Nephron (organoid): ENCODE measurements around the gene PYCR2.

Experiments
- H3K27ac Mint-ChIP-seq, 3 experiments: 2 replicates each; pipeline ENCODE4 v1.8.0; 2020; ENCODE audit warnings: mixed read lengths in 3 of 3, mild to moderate bottlenecking in 2 of 3, moderate library complexity in 1 of 3
- H3K27me3 Mint-ChIP-seq: 2 replicates; pipeline ENCODE4 v1.8.0; 2021; ENCODE audit warnings: low read depth, mild to moderate bottlenecking, moderate library complexity, mixed read lengths
- H3K36me3 Mint-ChIP-seq: 2 replicates; pipeline ENCODE4 v1.8.0; 2020; ENCODE audit warnings: low read depth, mixed read lengths
- H3K4me1 Mint-ChIP-seq: 2 replicates; pipeline ENCODE4 v1.8.0; 2020; ENCODE audit warnings: mixed read lengths
- H3K4me3 Mint-ChIP-seq, 3 experiments: 2 replicates each; pipeline ENCODE4 v1.8.0; 2020; ENCODE audit warnings: mild to moderate bottlenecking in 3 of 3, mixed read lengths in 3 of 3, moderate library complexity in 2 of 3
- H3K9me3 Mint-ChIP-seq: 2 replicates; pipeline ENCODE4 v1.8.0; 2020; ENCODE audit warnings: mixed read lengths
- CTCF ChIP-seq, 3 experiments: fragments of 200-600 bp; sonication (generic); IDR thresholded peaks; one replicate each; pipeline ENCODE4 v1.5.0; 2021; ENCODE audit warnings: antibody characterized with exemption in 3 of 3; ENCODE audit not compliant: unreplicated experiment in 3 of 3

Gene PYCR2

GRCh38 chr1:225878282-225878681, 45.8 kb downstream of the PYCR2 start:
- peaks cover 5% of the 10 kb centered on the region for H3K27me3 Mint-ChIP-seq
- peak overlapping the region in 1 of 3 experiments; percentile 55 for H3K4me3 Mint-ChIP-seq
- H3K4me1 Mint-ChIP-seq: peaks cover 45% of the 10 kb centered on the region
- peak overlapping the region in 2 of 3 experiments; percentile 23 to 28 for H3K27ac Mint-ChIP-seq
- peaks cover 7% of the 10 kb centered on the region for H3K36me3 Mint-ChIP-seq
- no peak for TF ChIP-seq CTCF (IDR thresholded peaks at IDR 0.05; ENCODE audit: unreplicated experiment in 3 of 3)
- H3K9me3 Mint-ChIP-seq: no peaks in the 10 kb centered on the region

- Mint-ChIP-seq H3K27me3 (peaks cover 5% of the 10 kb centered on the region), H3K27ac (peak overlapping the region; percentile 17 to 75 (median 31)), H3K4me1 (peaks cover 45% of the 10 kb centered on the region), H3K9me3 (no peaks in the 10 kb centered on the region), H3K36me3 (peaks cover 7% of the 10 kb centered on the region), H3K4me3 (peak overlapping the region; percentile 39 to 62 (median 54))
- peak; percentile 46 to 53 (median 48) for TF ChIP-seq CTCF (IDR thresholded peaks at IDR 0.05; ENCODE audit: unreplicated experiment in 3 of 3)
These were observed 46.5 kb downstream of the PYCR2 start for GRCh38 chr1:225877580-225877979.

GRCh38 chr1:225876900-225877510, 47.0 kb downstream of the PYCR2 start:
- TF ChIP-seq CTCF (IDR thresholded peaks at IDR 0.05; ENCODE audit: unreplicated experiment in 3 of 3): no peak
- Mint-ChIP-seq H3K27me3 (peaks cover 5% of the 10 kb centered on the region), H3K9me3 (no peaks in the 10 kb centered on the region), H3K27ac (peak overlapping the region in 1 of 3 experiments; percentile 31), H3K4me1 (peaks cover 45% of the 10 kb centered on the region), H3K36me3 (peaks cover 7% of the 10 kb centered on the region), H3K4me3 (peak overlapping the region in 1 of 3 experiments; percentile 22)

- TF ChIP-seq CTCF (IDR thresholded peaks at IDR 0.05; ENCODE audit: unreplicated experiment in 3 of 3): no peak
These were observed 48.8 kb downstream of the PYCR2 start for GRCh38 chr1:225875044-225875815.

GRCh38 chr1:225874431-225874830, 49.6 kb downstream of the PYCR2 start:
- Mint-ChIP-seq H3K9me3 (no peaks in the 10 kb centered on the region), H3K4me1 (peaks cover 40% of the 10 kb centered on the region), H3K27me3 (peaks cover 5% of the 10 kb centered on the region), H3K36me3 (peaks cover 25% of the 10 kb centered on the region), H3K4me3 (no peak overlapping the region), H3K27ac (no peak overlapping the region)
- TF ChIP-seq CTCF (IDR thresholded peaks at IDR 0.05; ENCODE audit: unreplicated experiment in 3 of 3): no peak

More at GRCh38 chr1:225875044-225875815, 48.8 kb downstream of the PYCR2 start:
- Mint-ChIP-seq H3K4me3 (no peak overlapping the region), H3K27ac (peak overlapping the region in 1 of 3 experiments; percentile 60), H3K27me3 (peaks cover 5% of the 10 kb centered on the region), H3K4me1 (peaks cover 47% of the 10 kb centered on the region), H3K36me3 (peaks cover 24% of the 10 kb centered on the region), H3K9me3 (no peaks in the 10 kb centered on the region)
